H9 (cell line): ENCODE measurements around the gene KDM4C. TPM values are rescaled to one million over a fixed set of nuclear protein-coding genes. Genes with fewer than 3 reads are reported as not detected.

Experiments
- DNase-seq: peaks from one replicate; pipeline ENCODE4 v3.0.0-alpha.2; 2017
- H2AFZ ChIP-seq: one replicate; pipeline ENCODE4 v1.6.1; 2013; ENCODE audit warnings: mild to moderate bottlenecking, low read length, control low read depth, moderate library complexity
- H2AK5ac ChIP-seq: 2 replicates; pipeline ENCODE4 v1.6.1; 2013; ENCODE audit warnings: low read length, control low read depth, mixed read lengths; ENCODE audit not compliant: insufficient read length
- H2BK120ac ChIP-seq: one replicate; pipeline ENCODE4 v1.6.1; 2013; ENCODE audit warnings: low read depth, mild to moderate bottlenecking, low read length, control low read depth, inconsistent platforms; ENCODE audit not compliant: poor library complexity, severe bottlenecking
- H2BK12ac ChIP-seq: 2 replicates; pipeline ENCODE4 v1.6.1; 2013; ENCODE audit warnings: low read length, control low read depth, mixed read lengths, low read depth; ENCODE audit not compliant: insufficient read length
- H2BK15ac ChIP-seq: 2 replicates; pipeline ENCODE4 v1.6.1; 2013; ENCODE audit warnings: low read depth, low read length, control low read depth
- H2BK20ac ChIP-seq: one replicate; pipeline ENCODE4 v1.6.1; 2013; ENCODE audit warnings: low read depth, mild to moderate bottlenecking, low read length, control low read depth, inconsistent platforms; ENCODE audit not compliant: poor library complexity, severe bottlenecking
- H2BK5ac ChIP-seq: 2 replicates; pipeline ENCODE4 v1.6.1; 2013; ENCODE audit warnings: low read length, control low read depth, mixed read lengths; ENCODE audit not compliant: insufficient read length
- H3K14ac ChIP-seq: 2 replicates; pipeline ENCODE4 v1.6.1; 2013; ENCODE audit warnings: low read length, control low read depth; ENCODE audit not compliant: insufficient read depth
- H3K18ac ChIP-seq: 2 replicates; pipeline ENCODE4 v1.6.1; 2013; ENCODE audit warnings: low read depth, mild to moderate bottlenecking, mixed read lengths, low read length, control low read depth; ENCODE audit not compliant: insufficient read length
- H3K23ac ChIP-seq: 2 replicates; pipeline ENCODE4 v1.6.1; 2013; ENCODE audit warnings: low read length, control low read depth, mixed read lengths, low read depth; ENCODE audit not compliant: insufficient read length
- H3K23me2 ChIP-seq: 2 replicates; pipeline ENCODE4 v1.6.1; 2013; ENCODE audit warnings: low read depth, mild to moderate bottlenecking, mixed read lengths, low read length, control low read depth; ENCODE audit not compliant: insufficient read length, poor library complexity, severe bottlenecking
- H3K27ac ChIP-seq: 2 replicates; pipeline ENCODE4 v1.5.1; 2013; ENCODE audit warnings: low read length, control low read depth, mixed read lengths, low read depth; ENCODE audit not compliant: insufficient read length
- H3K27me3 ChIP-seq: 2 replicates; pipeline ENCODE4 v1.6.1; 2013; ENCODE audit warnings: low read length, control low read depth, inconsistent platforms; ENCODE audit not compliant: insufficient read depth
- H3K4ac ChIP-seq: 2 replicates; pipeline ENCODE4 v1.6.1; 2013; ENCODE audit warnings: low read depth, mild to moderate bottlenecking, control low read depth, inconsistent platforms, low read length, moderate library complexity
- H3K4me1 ChIP-seq: 2 replicates; pipeline ENCODE4 v1.6.1; 2013; ENCODE audit warnings: low read length, control low read depth, inconsistent platforms; ENCODE audit not compliant: insufficient read depth
- H3K4me2 ChIP-seq: 2 replicates; pipeline ENCODE4 v1.6.1; 2013; ENCODE audit warnings: low read length, control low read depth, mixed read lengths; ENCODE audit not compliant: insufficient read length, insufficient read depth
- H3K56ac ChIP-seq: 2 replicates; pipeline ENCODE4 v1.6.1; 2013; ENCODE audit warnings: low read depth, mild to moderate bottlenecking, mixed read lengths, low read length, control low read depth; ENCODE audit not compliant: insufficient read length
- H3K79me1 ChIP-seq: 2 replicates; pipeline ENCODE4 v1.6.1; 2013; ENCODE audit warnings: low read depth, mild to moderate bottlenecking, moderate library complexity, low read length, control low read depth, inconsistent platforms; ENCODE audit not compliant: insufficient read depth, poor library complexity, severe bottlenecking
- H3K79me2 ChIP-seq: 2 replicates; pipeline ENCODE4 v1.6.1; 2013; ENCODE audit warnings: low read length, control low read depth, inconsistent platforms; ENCODE audit not compliant: insufficient read depth
- H3K9ac ChIP-seq: 2 replicates; pipeline ENCODE4 v1.6.1; 2013; ENCODE audit warnings: low read length, control low read depth, mixed read lengths; ENCODE audit not compliant: insufficient read length; ENCODE audit errors: extremely low read depth
- H3K9me3 ChIP-seq: one replicate; pipeline ENCODE4 v1.6.1; 2013; ENCODE audit warnings: low read depth, low read length, inconsistent platforms; ENCODE audit not compliant: control insufficient read depth
- H3T11ph ChIP-seq: one replicate; pipeline ENCODE4 v1.6.1; 2013; ENCODE audit warnings: mild to moderate bottlenecking, low read length, control low read depth, inconsistent platforms
- H4K20me1 ChIP-seq: one replicate; pipeline ENCODE4 v1.6.1; 2013; ENCODE audit not compliant: control insufficient read depth, insufficient read length, insufficient read depth
- H4K5ac ChIP-seq: 2 replicates; pipeline ENCODE4 v1.6.1; 2013; ENCODE audit warnings: low read depth, mild to moderate bottlenecking, mixed read lengths, low read length, control low read depth; ENCODE audit not compliant: insufficient read length
- H4K8ac ChIP-seq: replicated peaks from 2 replicates; pipeline ENCODE4 v1.6.1; 2013; ENCODE audit warnings: low read length, control low read depth, mixed read lengths, low read depth; ENCODE audit not compliant: insufficient read length
- H4K91ac ChIP-seq: 2 replicates; pipeline ENCODE4 v1.6.1; 2013; ENCODE audit warnings: low read depth, mild to moderate bottlenecking, moderate library complexity, mixed read lengths, low read length, control low read depth; ENCODE audit not compliant: insufficient read length
- H3K27ac Mint-ChIP-seq, 3 experiments: 2 replicates in 2 of 3; 3 replicates in 1 of 3; pipeline ENCODE4 v1.8.0; 2020 to 2021; ENCODE audit warnings: mixed read lengths in 3 of 3, mild to moderate bottlenecking in 1 of 3, moderate library complexity in 1 of 3
- H3K27me3 Mint-ChIP-seq: 2 replicates; pipeline ENCODE4 v1.8.0; 2021; ENCODE audit warnings: low read depth, mild to moderate bottlenecking, moderate library complexity, mixed read lengths
- H3K36me3 Mint-ChIP-seq, 3 experiments: 2 replicates in 2 of 3; 3 replicates in 1 of 3; pipeline ENCODE4 v1.8.0; 2020 to 2021; ENCODE audit warnings: low read depth in 3 of 3, mixed read lengths in 3 of 3; ENCODE audit not compliant: insufficient read depth in 1 of 3
- H3K4me1 Mint-ChIP-seq, 2 experiments: 2 replicates each; pipeline ENCODE4 v1.8.0; 2020; ENCODE audit warnings: mixed read lengths in 2 of 2
- H3K4me3 Mint-ChIP-seq, 2 experiments: 2 replicates in 1 of 2; 3 replicates in 1 of 2; pipeline ENCODE4 v1.8.0; 2020 to 2021; ENCODE audit warnings: mild to moderate bottlenecking in 2 of 2, mixed read lengths in 2 of 2, moderate library complexity in 1 of 2
- H3K9me3 Mint-ChIP-seq, 2 experiments: 2 replicates in 1 of 2; 3 replicates in 1 of 2; pipeline ENCODE4 v1.8.0; 2020; ENCODE audit warnings: mild to moderate bottlenecking in 2 of 2, mixed read lengths in 2 of 2, moderate library complexity in 1 of 2
- CTCF ChIP-seq: fragments of 200-600 bp; sonication (generic); conservative IDR thresholded peaks from 3 replicates; pipeline ENCODE4 v1.8.0; 2021; ENCODE audit warnings: antibody characterized with exemption, mild to moderate bottlenecking
- WGBS: extraction: QIAGEN DNeasy Blood & Tissue Kit; methylation state at CpG from one replicate; pipeline ENCODE4 v1.1.7; 2013; ENCODE audit warnings: missing lambda C conversion rate, low lambda C conversion rate, mixed read lengths; ENCODE audit not compliant: insufficient read length; ENCODE audit errors: extremely low coverage; 5-methylcytosine and 5-hydroxymethylcytosine counted together
- total RNA-seq: library from RNA; stranded (reverse); gene quantifications from 2 replicates; pipeline ENCODE4 v1.2.1, GENCODE V29; 2021

The KDM4C gene
- total RNA-seq, 1 experiment from 2014 or later = 24.0 TPM

GRCh38 chr9:7166074-7166473 is 408.3 kb downstream of the KDM4C start:
- H3T11ph ChIP-seq = no peak overlapping the region
- H3K27me3 ChIP-seq = no peaks in the 10 kb centered on the region
- H3K27me3 Mint-ChIP-seq = no peaks in the 10 kb centered on the region
- H3K4me2 ChIP-seq = no peak overlapping the region
- peak overlapping the region in 1 of 3 experiments; percentile 58; a peak in 1 of 7 replicates for H3K27ac Mint-ChIP-seq
- no peak overlapping the region for H2BK12ac ChIP-seq
- H4K91ac ChIP-seq = no peak overlapping the region
- H3K56ac ChIP-seq = no peak overlapping the region
- no peaks in the 10 kb centered on the region for H3K79me1 ChIP-seq
- no peak overlapping the region for H3K18ac ChIP-seq
- no peak overlapping the region for H3K4ac ChIP-seq
- H3K23ac ChIP-seq = no peak overlapping the region
- no peak overlapping the region for H2BK120ac ChIP-seq
- H2BK20ac ChIP-seq = no peak overlapping the region
- peaks cover 2% of the 10 kb centered on the region for H3K23me2 ChIP-seq
- H2BK5ac ChIP-seq = no peak overlapping the region
- no peak overlapping the region for H2BK15ac ChIP-seq
- H3K79me2 ChIP-seq = no peaks in the 10 kb centered on the region
- peaks cover 3% of the 10 kb centered on the region; the same call in 1 of the 2 replicates for H3K4me1 ChIP-seq
- no peaks in the 10 kb centered on the region for H3K9me3 ChIP-seq
- no peak overlapping the region for H3K14ac ChIP-seq
- no peak overlapping the region for H3K4me3 Mint-ChIP-seq
- DNase-seq = no peak
- no peak overlapping the region for H3K27ac ChIP-seq
- WGBS = no CpG with 5 or more reads among the region's 1 CpG
- H2AK5ac ChIP-seq = no peak overlapping the region
- H4K5ac ChIP-seq = no peak overlapping the region
- no peak overlapping the region for H4K8ac ChIP-seq
- TF ChIP-seq CTCF = no peak
- H3K9ac ChIP-seq = no peak overlapping the region
- H4K20me1 ChIP-seq = no peaks in the 10 kb centered on the region
- H3K36me3 Mint-ChIP-seq = peaks cover 0 to 6% (median 5%) of the 10 kb centered on the region in 3 experiments; a peak in 4 of 7 replicates
- peaks cover 7 to 14% of the 10 kb centered on the region in 2 experiments for H3K4me1 Mint-ChIP-seq
- no peak overlapping the region for H2AFZ ChIP-seq
- no peaks in the 10 kb centered on the region for H3K9me3 Mint-ChIP-seq
